NCI-H526 (cell line): ENCODE measurements around the gene ELAVL3.

Experiments used
- DNase-seq, 2 experiments: peaks; one replicate each; lab custom pipeline; 2025; lab: John Stamatoyannopoulos, UW

Gene ELAVL3

DNA sequence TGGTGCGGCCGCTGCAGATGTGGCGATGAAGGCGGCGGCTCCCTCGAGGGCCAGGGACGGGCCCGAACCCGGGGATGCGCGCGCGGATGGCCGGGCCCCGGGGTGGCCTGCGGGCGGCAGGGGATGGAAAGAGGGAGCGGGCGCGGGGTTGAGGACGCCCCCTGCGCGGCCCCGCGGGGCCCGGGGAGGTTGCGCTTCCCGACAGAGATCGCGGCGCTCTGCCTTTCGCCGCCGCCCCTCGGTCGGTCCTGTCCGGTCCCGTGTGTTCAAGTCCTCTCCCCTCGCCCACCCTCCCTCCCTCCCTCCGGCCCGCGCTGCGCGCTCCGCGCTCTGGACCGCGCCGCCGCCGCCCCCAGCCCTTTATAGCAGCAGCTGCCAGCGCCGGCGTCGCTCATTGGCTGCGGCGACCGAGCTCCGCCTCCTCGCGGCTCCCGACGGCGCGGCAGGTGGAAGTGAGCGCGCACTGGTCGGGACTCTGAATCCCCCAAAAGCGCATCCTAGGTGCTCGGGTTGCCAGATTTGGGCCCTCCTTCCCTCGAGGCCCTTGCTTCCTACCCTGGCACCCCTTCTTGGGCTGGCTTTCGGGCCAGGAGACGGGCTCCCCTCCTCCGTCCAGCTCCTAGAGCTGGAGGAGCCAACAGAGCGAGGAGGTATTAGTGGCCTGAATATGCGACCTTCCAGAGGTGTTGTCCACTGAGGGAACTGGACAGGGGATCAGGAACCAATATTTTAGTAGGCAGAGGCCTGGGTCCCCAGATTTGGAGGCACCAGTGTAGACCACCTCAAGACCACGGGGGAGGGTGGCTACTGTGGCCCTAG, at the start of gene ELAVL3:
ELAVL3 (minus strand) TSS at position 332 of the 819 bp plus-strand sequence. CDS start 438 bp downstream, outside the sequence.
- DNase-seq: peak in 1 of 2 experiments; percentile 58

DNA sequence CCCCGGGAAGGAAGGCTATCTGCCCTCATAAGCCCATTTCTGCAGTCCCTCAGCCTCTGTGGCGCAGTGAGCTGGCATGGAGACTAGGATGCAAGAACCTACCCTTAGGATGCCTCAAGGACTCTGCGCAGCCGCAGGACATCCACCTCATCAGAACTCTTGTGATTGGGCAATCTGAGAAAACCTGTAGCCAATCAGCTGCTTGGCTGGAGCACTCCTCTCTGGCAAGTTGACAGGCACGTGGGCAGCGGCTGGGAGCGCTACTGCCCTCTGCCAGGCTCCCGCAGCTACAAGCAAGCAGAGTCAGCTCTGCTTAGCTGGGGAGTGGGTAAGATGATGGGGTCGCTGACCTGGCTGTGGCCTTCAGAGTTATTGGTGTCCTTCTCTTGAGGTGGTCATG, 49.6 kb upstream of the ELAVL3 start:
- peak; percentile 85 to 88 for DNase-seq

GRCh38 chr19:11528551-11529341, 47.9 kb upstream of the ELAVL3 start, which contains the start of gene ECSIT:
TSS of gene ECSIT (minus strand) at chr19:11529134. CDS start at chr19:11519170, 9,964 bp downstream.
- peak; percentile 91 to 95 for DNase-seq

GRCh38 chr19:11519138-11519537, 38.3 kb upstream of the ELAVL3 start:
- DNase-seq: no peak

DNA sequence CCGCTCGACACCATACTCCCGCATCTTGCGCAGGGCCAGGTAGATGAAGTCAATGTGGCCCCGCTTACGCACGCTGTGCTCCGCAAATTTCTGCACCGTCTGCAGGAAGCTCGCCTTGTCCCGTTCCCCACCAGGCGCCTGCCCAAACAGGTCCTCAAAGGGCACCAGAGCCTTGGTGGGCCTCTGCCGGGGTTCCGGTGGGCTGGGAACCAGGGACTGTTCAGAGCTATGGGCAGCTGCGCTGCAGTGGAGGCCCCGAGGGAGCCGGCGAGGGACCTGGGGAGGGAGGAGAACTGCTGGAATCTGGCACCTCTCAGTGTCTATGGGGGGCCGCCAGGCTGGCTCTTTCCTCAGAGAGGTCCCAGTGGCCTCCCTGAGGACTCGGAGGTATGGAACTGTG, 33.1 kb upstream of the ELAVL3 start:
- DNase-seq: no peak

GRCh38 chr19:11510444-11510843, 29.6 kb upstream of the ELAVL3 start:
- DNase-seq: no peak

- DNase-seq: no peak
These were observed 26.7 kb upstream of the ELAVL3 start for GRCh38 chr19:11507370-11508078.

DNA sequence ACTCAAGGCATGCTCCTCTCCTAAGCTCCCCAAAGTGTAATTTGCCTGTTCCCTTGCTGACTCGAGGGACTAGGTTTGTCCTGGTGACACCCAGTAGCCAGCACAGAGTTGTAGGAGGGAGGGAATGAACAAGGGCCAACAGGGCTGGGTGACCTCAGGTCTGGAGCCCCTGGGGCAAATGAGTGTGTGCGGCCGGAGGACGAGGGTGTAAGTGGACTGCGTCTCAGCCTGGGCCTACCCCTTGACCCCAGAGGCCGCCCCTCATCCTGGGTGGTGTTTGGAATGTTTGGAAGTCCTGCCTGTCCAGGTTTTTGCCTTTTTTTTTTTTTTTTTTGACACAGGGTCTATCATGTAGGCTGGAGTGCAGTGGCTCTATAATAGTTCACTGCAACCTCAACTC, 26.1 kb upstream of the ELAVL3 start:
- DNase-seq: no peak

DNA sequence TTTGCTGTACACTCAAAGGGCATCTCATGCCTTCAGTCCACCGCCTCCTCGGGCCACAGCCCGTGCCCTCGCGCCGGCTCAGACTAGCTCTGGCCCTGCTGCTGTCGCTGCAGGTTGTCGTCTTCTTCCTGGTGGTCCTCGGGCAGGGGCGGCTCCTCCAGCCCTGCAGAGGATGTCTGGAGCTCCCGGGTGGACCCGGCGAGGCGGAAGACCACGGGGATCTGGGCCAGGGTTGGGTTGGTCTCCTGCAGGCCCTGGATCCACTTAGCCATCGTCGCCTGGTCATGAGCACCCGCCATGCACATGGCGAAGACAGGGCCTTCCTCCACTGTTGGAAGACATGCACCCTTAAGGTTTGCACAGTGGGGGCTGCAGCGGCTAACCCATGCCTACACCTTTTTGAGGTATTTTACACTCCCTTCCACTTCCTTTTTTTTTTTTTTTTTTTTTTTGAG, 25.3 kb upstream of the ELAVL3 start:
- no peak for DNase-seq

- DNase-seq: peak; percentile 78 to 92
These were observed 24.8 kb upstream of the ELAVL3 start, which contains the start of gene ZNF653 for GRCh38 chr19:11505504-11506100. TSS of gene ZNF653 (minus strand) at chr19:11505839. CDS start at chr19:11505786, 53 bp downstream.

GRCh38 chr19:11505032-11505503, 24.2 kb upstream of the ELAVL3 start:
- DNase-seq: peak; percentile 86 to 96

DNA sequence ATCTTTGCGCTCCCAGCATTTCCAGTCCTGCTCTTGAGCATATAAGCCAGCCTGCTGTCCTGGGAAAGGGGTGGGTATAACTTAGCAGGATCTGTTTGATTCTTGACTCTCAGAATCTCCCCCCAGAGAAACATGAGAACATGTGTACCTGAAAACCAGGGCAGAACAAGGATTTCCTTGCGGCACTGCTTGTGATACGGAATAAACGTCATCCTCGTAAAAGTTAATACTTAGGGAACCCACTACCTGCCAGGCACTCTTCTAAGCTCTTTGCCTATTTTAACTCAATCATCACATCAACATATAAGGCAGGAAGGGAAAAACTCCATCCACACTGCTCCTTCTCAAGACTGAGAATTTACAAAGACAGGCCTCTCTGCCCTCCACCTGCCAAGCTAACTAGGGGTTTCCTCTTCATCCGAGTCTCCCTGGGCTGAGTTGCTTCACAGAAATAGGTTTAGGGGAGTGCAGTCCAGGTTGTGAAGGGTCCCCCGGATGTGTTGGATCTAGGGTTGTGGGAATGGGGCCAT, 23.7 kb upstream of the ELAVL3 start:
- DNase-seq: no peak

- DNase-seq: no peak
These were observed 19.1 kb upstream of the ELAVL3 start for GRCh38 chr19:11499890-11500420.

DNA sequence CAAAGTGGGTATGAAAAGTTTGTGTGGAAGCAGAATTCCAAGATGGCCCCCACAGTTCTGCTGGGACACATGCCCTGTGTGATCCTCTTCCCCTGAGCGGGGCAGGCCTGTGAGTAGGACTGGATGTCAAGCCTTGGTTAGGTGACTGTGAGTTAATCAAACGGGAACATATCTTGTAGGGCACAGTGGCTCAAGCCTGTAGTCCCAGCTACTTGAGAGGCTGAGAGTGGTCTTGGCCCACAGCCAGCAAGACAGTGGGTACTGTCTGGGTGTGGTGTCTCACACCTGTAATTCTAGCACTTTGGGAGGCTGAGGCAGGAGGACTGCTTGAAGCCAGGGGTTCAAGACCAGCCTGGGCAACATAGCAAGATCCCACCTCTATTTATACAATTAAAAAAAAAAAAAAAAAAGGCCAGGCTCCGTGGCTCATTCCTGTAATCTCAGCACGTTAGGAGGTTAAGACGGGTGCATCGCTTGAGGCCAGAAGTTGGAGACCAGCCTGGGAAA, 18.4 kb upstream of the ELAVL3 start:
- DNase-seq: no peak

- DNase-seq: peak in 1 of 2 experiments; percentile 54
These were observed 15.7 kb upstream of the ELAVL3 start for GRCh38 chr19:11496391-11497163.

DNA sequence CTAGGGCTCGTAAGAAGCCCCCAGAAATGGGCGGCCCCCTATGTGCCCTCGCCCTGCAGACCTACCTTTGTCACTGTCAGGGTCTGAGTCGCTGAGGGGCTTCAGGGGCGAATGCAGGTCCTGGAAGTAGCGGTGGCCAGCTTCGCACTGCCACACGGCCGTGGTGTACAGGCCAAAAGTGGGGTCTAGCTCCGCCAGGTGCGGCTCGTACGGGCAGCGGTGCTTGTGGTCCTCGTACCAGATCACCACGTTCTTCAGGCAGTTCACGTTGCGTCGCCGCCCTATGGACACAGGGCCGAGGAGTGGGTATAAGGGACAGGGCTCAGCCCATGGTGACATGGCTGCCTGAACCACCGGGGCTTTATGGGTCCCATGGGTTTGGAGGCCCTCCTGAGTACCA, 15.0 kb upstream of the ELAVL3 start:
- DNase-seq: no peak

GRCh38 chr19:11495481-11495880, 14.6 kb upstream of the ELAVL3 start:
- no peak for DNase-seq

DNA sequence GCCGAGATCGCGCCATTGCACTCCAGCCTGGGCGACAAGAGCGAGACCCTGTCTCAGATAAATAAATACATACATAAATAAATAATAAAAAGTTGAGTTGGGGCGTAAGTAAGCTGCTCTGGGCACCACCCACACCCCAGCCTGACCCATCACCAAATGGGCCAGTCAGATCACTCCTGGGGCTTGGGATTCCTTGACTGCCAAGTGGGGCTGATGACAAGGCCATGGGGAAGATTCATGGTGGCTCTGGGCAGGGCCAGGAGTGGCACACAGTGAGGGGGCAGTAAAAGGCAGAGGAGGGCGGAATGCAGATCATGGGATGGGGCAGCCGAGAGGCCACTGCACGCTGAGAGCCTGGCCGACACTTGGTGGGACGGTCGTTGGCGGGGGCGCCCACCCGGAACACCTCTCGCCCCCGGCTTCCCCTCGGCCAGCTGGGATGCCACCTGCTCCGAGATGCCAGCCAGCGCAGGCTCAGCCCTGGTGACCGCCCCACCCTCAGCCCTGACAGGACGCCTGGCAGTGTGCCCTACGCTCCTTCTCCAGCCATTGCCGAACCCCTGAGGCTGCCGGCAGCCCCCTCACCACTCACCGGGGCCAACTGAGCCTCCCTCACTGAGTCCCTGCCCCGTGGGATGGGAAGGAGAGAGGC, 13.9 kb upstream of the ELAVL3 start:
- no peak for DNase-seq

GRCh38 chr19:11489378-11489777, 8.5 kb upstream of the ELAVL3 start:
- DNase-seq: no peak
